C4-2B (cell line): Measurements from ENCODE around the gene SYTL3.

Source experiments
- H3K27ac ChIP-seq: fragments of 450-650 bp; 2 replicates; pipeline ENCODE4 v1.5.1; 2017
- CTCF ChIP-seq: fragments of 450-650 bp; conservative IDR thresholded peaks from 2 replicates; pipeline ENCODE4 v1.5.1; 2017; ENCODE audit warnings: mild to moderate bottlenecking
- ZFX ChIP-seq: fragments of 450-650 bp; IDR thresholded peaks from 2 replicates; pipeline ENCODE4 v1.6.1; 2017

SYTL3 gene

GRCh38 chr6:158763434-158764182 is 113.8 kb downstream of the SYTL3 start:
- TF ChIP-seq CTCF: no peak
- no peak for TF ChIP-seq ZFX
- H3K27ac ChIP-seq: no peak overlapping the region

- H3K27ac ChIP-seq: no peak overlapping the region
- TF ChIP-seq CTCF: no peak
- TF ChIP-seq ZFX: no peak
Observed at GRCh38 chr6:158764183-158764849, 114.5 kb downstream of the SYTL3 start.

- no peak for TF ChIP-seq ZFX
- TF ChIP-seq CTCF: no peak
- no peak overlapping the region for H3K27ac ChIP-seq
Observed at GRCh38 chr6:158764926-158765325, 115.1 kb downstream of the SYTL3 start.

- no peak overlapping the region for H3K27ac ChIP-seq
- TF ChIP-seq ZFX (no peak), CTCF (no peak)
Observed at GRCh38 chr6:158765499-158766068, 115.7 kb downstream of the SYTL3 start.

- TF ChIP-seq ZFX: no peak
- no peak for TF ChIP-seq CTCF
- no peak overlapping the region for H3K27ac ChIP-seq
Observed at GRCh38 chr6:158766621-158767455, 117.0 kb downstream of the SYTL3 start.

- no peak overlapping the region for H3K27ac ChIP-seq
- TF ChIP-seq ZFX: no peak
- no peak for TF ChIP-seq CTCF
Observed at GRCh38 chr6:158767709-158768108, 117.9 kb downstream of the SYTL3 start.
